Measurements from ENCODE around the gene TSNAXIP1. TPM values are rescaled to one million over a fixed set of nuclear protein-coding genes. Genes with fewer than 3 reads are reported as not detected.

The TSNAXIP1 gene
- total and polyA plus RNA-seq, 4 donors, result 0.09 to 1.5 (median 0.69) TPM

DNA sequence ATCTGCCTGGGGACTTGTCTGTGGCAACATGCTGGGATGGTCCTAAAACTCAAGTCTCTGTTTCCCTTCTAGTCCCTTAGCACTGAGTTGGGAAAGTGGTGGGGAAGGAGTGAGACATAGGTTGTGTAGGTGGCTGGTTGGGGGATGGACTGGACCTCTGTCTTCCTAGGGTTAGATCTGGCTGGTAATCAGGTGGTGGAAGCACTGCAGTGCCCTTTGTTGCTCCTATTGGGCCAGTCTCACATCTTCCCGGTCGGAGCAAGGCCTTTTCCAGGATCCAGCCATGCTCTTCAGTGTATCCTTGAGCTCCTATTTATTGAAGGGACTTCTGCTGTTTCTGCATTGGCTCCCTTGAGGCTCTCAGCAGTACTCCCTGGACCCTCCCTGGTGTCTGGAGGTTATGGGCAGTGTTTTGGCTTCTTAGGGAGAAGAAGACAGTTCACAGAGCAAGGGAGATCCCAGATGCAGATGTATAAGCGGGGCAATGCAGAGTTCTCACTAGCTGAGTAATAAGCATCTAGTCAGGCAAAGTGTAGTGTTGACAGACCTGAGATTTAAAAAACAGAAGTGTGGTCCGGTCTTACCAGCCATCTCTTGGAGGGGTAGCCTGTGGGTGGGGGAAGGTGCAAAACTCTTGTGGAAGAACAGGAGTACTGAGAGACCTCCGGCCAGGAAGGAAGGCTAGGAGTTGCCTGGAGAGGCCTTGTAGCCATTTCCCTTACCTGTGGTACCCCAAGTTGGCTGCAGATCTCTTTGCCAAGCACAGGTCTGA, 38.8 kb downstream of the TSNAXIP1 start (continued):
- TF ChIP-seq, protein P1, sequence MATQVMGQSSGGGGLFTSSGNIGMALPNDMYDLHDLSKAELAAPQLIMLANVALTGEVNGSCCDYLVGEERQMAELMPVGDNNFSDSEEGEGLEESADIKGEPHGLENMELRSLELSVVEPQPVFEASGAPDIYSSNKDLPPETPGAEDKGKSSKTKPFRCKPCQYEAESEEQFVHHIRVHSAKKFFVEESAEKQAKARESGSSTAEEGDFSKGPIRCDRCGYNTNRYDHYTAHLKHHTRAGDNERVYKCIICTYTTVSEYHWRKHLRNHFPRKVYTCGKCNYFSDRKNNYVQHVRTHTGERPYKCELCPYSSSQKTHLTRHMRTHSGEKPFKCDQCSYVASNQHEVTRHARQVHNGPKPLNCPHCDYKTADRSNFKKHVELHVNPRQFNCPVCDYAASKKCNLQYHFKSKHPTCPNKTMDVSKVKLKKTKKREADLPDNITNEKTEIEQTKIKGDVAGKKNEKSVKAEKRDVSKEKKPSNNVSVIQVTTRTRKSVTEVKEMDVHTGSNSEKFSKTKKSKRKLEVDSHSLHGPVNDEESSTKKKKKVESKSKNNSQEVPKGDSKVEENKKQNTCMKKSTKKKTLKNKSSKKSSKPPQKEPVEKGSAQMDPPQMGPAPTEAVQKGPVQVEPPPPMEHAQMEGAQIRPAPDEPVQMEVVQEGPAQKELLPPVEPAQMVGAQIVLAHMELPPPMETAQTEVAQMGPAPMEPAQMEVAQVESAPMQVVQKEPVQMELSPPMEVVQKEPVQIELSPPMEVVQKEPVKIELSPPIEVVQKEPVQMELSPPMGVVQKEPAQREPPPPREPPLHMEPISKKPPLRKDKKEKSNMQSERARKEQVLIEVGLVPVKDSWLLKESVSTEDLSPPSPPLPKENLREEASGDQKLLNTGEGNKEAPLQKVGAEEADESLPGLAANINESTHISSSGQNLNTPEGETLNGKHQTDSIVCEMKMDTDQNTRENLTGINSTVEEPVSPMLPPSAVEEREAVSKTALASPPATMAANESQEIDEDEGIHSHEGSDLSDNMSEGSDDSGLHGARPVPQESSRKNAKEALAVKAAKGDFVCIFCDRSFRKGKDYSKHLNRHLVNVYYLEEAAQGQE (IDR thresholded peaks at IDR 0.05), result no peak

- peaks cover 14 to 54% (median 42%) of the 10 kb centered on the region in 4 donors for H3K4me1 ChIP-seq (ENCODE audit: control insufficient read depth in 4 of 4, insufficient read depth in 4 of 4, low read length in 3 of 4)
- H3K27ac ChIP-seq (ENCODE audit: low read depth in 1 of 2, low read length in 2 of 2), result peak overlapping the region; percentile 89 to 97
- peak overlapping the region; percentile 80 to 81 for H3K9ac ChIP-seq (ENCODE audit: low read depth in 1 of 2, low read length in 2 of 2)
- peak overlapping the region; percentile 60 to 84 (median 80) for H3K4me3 ChIP-seq (ENCODE audit: low read depth in 1 of 3, low read length in 3 of 3)
- TF ChIP-seq FOXA1 (IDR thresholded peaks at IDR 0.05), result no peak
- TF ChIP-seq FOXA2 (IDR thresholded peaks at IDR 0.05), result no peak
- TF ChIP-seq, protein P2, sequence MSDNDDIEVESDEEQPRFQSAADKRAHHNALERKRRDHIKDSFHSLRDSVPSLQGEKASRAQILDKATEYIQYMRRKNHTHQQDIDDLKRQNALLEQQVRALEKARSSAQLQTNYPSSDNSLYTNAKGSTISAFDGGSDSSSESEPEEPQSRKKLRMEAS (IDR thresholded peaks at IDR 0.05), result no peak
- TF ChIP-seq, protein P3, sequence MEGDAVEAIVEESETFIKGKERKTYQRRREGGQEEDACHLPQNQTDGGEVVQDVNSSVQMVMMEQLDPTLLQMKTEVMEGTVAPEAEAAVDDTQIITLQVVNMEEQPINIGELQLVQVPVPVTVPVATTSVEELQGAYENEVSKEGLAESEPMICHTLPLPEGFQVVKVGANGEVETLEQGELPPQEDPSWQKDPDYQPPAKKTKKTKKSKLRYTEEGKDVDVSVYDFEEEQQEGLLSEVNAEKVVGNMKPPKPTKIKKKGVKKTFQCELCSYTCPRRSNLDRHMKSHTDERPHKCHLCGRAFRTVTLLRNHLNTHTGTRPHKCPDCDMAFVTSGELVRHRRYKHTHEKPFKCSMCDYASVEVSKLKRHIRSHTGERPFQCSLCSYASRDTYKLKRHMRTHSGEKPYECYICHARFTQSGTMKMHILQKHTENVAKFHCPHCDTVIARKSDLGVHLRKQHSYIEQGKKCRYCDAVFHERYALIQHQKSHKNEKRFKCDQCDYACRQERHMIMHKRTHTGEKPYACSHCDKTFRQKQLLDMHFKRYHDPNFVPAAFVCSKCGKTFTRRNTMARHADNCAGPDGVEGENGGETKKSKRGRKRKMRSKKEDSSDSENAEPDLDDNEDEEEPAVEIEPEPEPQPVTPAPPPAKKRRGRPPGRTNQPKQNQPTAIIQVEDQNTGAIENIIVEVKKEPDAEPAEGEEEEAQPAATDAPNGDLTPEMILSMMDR (IDR thresholded peaks at IDR 0.05; ENCODE audit: low read depth, low read length, missing input control), result no peak
- no peak for TF ChIP-seq HNF4A (conservative IDR thresholded peaks at IDR 0.05)
- no peak for TF ChIP-seq EGR1 (IDR thresholded peaks at IDR 0.05; ENCODE audit: low read depth in 2 of 2)
- TF ChIP-seq, protein P1 (IDR thresholded peaks at IDR 0.05), result no peak
- TF ChIP-seq NR2F2 (IDR thresholded peaks at IDR 0.05), result no peak
- TF ChIP-seq, protein P4, sequence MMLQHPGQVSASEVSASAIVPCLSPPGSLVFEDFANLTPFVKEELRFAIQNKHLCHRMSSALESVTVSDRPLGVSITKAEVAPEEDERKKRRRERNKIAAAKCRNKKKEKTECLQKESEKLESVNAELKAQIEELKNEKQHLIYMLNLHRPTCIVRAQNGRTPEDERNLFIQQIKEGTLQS (IDR thresholded peaks at IDR 0.05), result no peak
- no peak for TF ChIP-seq RXRA (IDR thresholded peaks at IDR 0.05)
- no peak for TF ChIP-seq RAD21 (IDR thresholded peaks at IDR 0.05)
- no peak for TF ChIP-seq TAF1 (conservative IDR thresholded peaks at IDR 0.05)
- TF ChIP-seq JUND (IDR thresholded peaks at IDR 0.05), result no peak
- TF ChIP-seq SP1 (IDR thresholded peaks at IDR 0.05), result no peak
- H3K36me3 ChIP-seq (ENCODE audit: control insufficient read depth in 4 of 4, insufficient read depth in 3 of 4, low read depth in 1 of 4, low read length in 3 of 4), result no peaks in the 10 kb centered on the region
- H3K9me3 ChIP-seq (ENCODE audit: control insufficient read depth in 4 of 4, low read length in 3 of 4), result no peaks in the 10 kb centered on the region
- no peak for DNase-seq (ENCODE audit: low spot score)
- WGBS, result 12% methylated on average over 2 of the region's 2 CpGs
- no peaks in the 10 kb centered on the region for H3K27me3 ChIP-seq (ENCODE audit: control insufficient read depth in 4 of 4, insufficient read depth in 4 of 4, low read length in 3 of 4)
These were observed 39.3 kb downstream of the TSNAXIP1 start for GRCh38 chr16:67846063-67846319.
